ENCODE data around the gene TCAP.
A peak's percentile ranks its signal among the peaks of the same experiment; 100 is the strongest.

Gene TCAP

GRCh38 chr17:39662551-39663339, 2.4 kb upstream of the TCAP start:
- no peak overlapping the region for H3K4me3 ChIP-seq (ENCODE audit: low read depth, low read length)
- no peak for DNase-seq (ENCODE audit: low read depth)

DNA sequence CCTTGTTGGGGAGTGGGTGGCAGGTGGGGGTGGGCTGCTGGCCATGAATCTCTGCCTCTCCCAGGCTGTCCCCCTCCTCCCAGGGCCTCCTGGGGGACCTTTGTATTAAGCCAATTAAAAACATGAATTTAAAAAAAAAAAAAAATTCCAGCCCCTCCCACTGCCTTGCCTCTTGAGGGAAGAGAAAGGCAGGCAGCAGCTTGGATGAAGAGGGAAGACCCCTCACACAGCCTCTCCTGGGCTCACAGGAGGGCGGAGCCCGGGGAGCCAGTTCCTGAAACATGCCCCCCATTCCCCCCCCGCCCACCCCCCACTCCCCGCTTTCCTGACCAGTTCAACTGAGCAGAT, 1.8 kb upstream of the TCAP start:
- H3K4me3 ChIP-seq (ENCODE audit: low read depth, low read length), result no peak overlapping the region
- DNase-seq (ENCODE audit: low read depth), result no peak

GRCh38 chr17:39663688-39664580, 1.2 kb upstream of the TCAP start:
- DNase-seq (ENCODE audit: low read depth), result no peak
- no peak overlapping the region for H3K4me3 ChIP-seq (ENCODE audit: low read depth, low read length)

- no peak for DNase-seq (ENCODE audit: low read depth)
- H3K4me3 ChIP-seq (ENCODE audit: low read depth, low read length), result no peak overlapping the region
Observed at GRCh38 chr17:39665642-39666224, 584 bp downstream of the TCAP start.

GRCh38 chr17:39666231-39666600, 1.1 kb downstream of the TCAP start:
- no peak overlapping the region for H3K4me3 ChIP-seq (ENCODE audit: low read depth, low read length)
- DNase-seq (ENCODE audit: low read depth), result no peak

DNA sequence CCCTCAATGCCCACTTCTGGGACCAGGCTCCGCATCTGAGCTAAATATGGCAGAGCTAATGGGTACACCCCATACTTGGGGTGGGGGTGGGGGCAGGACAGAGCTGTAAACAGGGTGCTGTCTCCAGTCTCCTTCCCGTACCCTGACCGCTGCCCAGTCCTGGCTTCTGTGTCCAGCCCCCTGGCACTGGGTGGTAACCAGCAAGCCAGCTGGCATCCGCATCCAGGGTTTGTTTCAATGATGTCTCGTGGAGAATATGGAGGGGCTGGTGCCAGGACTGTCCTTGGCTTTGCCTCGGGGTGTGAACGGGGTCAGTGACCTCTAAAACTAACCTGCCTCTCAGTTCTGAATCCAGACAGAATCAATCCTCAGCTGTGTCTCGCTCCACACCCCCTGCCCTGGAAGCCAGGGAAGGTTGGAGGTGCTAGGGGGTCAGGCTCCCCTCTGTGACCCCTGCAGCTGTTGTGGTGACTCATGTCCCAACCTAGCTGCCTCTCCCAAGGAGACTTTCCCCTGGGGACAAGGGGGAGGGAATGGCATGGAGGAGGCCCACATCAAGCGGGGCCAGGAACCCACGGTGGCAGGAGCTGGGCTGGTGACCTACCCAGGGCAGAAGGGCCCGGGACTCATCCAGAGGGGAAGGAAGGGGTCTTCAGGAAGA, 1.6 kb downstream of the TCAP start:
- no peak for DNase-seq (ENCODE audit: low read depth)
- H3K4me3 ChIP-seq (ENCODE audit: low read depth, low read length), result no peak overlapping the region

- DNase-seq (ENCODE audit: low read depth), result no peak
- no peak overlapping the region for H3K4me3 ChIP-seq (ENCODE audit: low read depth, low read length)
Observed at GRCh38 chr17:39667262-39667944, 2.3 kb downstream of the TCAP start.

DNA sequence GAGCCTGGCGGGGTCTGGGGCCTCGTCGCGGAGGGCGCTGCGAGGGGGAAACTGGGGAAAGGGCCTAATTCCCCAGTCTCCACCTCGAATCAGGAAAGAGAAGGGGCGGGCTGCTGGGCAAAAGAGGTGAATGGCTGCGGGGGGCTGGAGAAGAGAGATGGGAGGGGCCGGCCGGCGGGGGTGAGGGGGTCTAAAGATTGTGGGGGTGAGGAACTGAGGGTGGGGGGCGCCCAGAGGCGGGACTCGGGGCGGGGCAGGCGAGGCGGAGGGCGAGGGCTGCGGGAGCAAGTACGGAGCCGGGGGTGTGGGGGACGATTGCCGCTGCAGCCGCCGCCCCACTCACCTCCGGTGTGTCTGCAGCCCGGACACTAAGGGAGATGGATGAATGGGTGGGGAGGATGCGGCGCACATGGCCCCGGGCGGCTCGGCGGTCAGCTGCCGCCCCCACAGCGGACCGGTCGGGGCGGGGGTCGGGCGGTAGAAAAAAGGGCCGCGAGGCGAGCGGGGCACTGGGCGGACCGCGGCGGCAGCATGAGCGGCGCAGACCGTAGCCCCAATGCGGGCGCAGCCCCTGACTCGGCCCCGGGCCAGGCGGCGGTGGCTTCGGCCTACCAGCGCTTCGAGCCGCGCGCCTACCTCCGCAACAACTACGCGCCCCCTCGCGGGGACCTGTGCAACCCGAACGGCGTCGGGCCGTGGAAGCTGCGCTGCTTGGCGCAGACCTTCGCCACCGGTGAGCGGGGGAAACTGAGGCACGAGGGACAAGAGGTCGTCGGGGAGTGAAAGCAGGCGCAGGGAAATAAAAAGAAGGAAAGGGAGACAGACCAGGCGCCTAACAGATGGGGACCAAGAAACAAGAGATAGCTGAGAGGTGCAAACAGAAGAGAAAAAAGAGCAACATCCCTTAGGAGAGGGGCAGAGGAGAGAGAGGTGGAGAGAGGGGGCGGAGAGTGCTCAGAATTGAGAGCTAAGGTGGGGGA, 3.1 kb downstream of the TCAP start, which contains the start of gene PNMT:
Gene PNMT, plus strand, starts transcription at position 509 of the 980 bp plus-strand sequence. Its CDS starts 23 bp downstream, at position 532.
- peak within 1 kb of the TSS; percentile 36 for H3K4me3 ChIP-seq (ENCODE audit: low read depth, low read length)
- DNase-seq (ENCODE audit: low read depth), result no peak

GRCh38 chr17:39669897-39670735, 5.0 kb downstream of the TCAP start:
- no peak for DNase-seq (ENCODE audit: low read depth)
- H3K4me3 ChIP-seq (ENCODE audit: low read depth, low read length), result no peak overlapping the region

DNA sequence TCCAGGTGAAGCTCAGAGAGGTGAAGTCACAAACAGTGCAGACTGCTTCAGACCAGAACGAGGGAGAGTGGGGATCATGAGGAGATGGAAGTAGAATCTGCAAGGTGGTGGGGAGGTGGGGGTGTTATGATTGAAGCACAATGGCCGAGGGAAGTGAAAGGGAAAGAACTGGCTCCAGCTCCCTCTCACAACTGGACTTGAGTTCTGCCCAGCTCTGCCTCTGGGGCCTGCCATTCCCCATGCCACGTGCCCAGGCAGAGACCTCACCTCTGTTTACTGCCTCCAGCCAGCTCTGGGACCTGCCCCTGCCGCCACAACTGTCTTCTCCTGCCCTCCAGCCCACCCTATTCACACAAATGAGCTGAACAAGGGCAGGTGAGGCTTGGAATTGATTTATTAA, 5.6 kb downstream of the TCAP start:
- no peak for DNase-seq (ENCODE audit: low read depth)
- no peak overlapping the region for H3K4me3 ChIP-seq (ENCODE audit: low read depth, low read length)

DNA sequence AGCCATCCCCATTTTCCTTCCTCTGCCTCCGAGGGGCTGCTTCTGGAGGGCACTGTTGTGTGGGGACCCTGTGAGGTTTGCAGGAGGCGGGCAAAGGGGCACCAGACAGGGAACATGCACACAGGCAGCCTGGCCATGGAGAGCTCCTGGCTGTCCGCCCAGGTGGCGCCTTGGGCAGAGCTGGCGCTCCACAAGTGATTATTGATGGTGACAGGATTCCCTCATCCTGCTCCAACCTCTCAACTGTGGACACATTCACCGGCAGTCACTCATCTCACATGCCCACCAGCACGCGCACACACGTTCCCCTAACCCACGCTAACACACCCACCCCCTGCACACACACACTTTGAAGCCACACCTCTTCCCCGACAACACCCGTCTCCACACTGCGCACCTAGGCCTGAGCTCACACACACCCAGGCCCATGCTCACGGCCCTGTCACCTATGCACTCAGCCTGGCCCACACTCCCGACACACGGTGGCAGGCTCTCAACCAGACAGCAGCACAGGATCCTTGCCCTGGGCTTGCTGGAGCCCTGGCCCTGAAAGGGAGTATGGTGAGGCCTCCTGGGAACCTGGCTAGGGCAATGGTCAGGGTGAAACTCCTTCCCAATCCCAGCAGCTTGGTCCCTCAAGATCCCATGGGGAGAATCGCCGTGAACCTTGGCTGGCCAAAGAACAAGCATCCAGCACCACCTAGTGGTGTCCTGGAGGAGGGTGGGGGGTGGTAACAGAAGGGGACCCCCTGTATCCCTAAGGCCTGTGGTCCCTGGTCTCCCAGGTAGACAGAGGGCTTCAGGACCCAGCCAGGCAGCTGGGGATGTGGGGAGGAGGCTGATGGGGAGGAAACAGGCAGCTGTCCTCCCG, 6.7 kb downstream of the TCAP start:
- DNase-seq (ENCODE audit: low read depth), result no peak
- H3K4me3 ChIP-seq (ENCODE audit: low read depth, low read length), result no peak overlapping the region

- no peak overlapping the region for H3K4me3 ChIP-seq (ENCODE audit: low read depth, low read length)
- DNase-seq (ENCODE audit: low read depth), result no peak
Observed at GRCh38 chr17:39672522-39673334, 7.6 kb downstream of the TCAP start.

DNA sequence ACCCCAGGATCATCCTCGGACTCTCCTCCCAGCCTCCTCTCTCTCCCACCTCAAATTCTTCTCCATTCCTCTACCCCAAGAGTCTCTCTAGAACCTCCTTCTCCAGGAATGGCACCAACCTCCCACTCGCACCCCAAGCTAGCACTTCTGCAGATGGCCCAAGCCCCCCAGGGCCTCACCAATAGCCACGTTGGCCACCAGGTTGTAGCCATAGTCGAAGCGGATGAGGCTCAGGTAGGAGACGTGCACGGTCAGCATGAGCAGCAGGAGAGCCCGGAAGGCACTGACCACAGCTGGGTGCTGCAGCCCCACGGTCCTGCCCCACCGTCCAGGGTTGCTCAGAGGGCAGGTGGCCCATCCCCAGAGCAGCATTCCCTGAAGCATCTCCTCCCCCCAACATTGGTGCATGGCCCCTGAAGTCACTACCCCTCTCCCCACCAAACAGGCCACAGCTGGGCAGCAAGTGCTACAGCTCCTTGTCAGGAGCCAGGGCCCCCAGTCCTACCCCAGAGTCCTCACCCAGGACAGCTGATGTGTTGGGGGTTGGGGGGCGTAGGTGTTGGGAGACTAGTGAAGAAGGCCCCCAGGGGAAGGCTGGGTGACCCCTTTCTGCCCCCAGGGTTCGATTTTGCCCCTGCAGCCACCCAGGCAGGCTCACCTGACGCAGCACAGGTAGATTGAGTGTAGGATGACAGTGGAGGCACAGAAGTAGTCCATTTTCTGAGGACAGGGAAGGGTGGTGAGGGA, 8.4 kb downstream of the TCAP start:
- H3K4me3 ChIP-seq (ENCODE audit: low read depth, low read length), result no peak overlapping the region
- no peak for DNase-seq (ENCODE audit: low read depth)

DNA sequence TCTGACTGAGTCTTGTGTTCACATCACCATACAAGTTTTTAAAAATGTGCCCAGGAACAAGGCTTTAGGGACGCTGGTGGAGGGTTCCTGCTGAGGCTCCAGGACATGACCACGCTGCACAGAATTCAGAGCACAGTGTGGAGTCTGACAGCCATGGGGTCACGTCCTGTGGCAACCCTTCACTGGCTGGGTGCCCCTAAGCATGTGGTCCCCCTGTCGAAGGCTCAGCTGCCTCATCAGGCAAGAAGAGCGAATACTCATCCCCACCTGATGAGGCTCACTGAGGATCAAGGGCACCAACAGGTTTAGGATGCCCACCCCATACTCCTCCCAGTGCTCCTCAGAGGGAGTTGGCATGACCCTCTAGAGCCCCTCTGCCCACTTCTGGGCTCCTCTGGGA, 9.0 kb downstream of the TCAP start:
- DNase-seq (ENCODE audit: low read depth), result no peak
- H3K4me3 ChIP-seq (ENCODE audit: low read depth, low read length), result no peak overlapping the region

Measured in skeletal muscle cell (primary cell).